Measurements from ENCODE around the gene IL17RE.

The IL17RE gene

DNA sequence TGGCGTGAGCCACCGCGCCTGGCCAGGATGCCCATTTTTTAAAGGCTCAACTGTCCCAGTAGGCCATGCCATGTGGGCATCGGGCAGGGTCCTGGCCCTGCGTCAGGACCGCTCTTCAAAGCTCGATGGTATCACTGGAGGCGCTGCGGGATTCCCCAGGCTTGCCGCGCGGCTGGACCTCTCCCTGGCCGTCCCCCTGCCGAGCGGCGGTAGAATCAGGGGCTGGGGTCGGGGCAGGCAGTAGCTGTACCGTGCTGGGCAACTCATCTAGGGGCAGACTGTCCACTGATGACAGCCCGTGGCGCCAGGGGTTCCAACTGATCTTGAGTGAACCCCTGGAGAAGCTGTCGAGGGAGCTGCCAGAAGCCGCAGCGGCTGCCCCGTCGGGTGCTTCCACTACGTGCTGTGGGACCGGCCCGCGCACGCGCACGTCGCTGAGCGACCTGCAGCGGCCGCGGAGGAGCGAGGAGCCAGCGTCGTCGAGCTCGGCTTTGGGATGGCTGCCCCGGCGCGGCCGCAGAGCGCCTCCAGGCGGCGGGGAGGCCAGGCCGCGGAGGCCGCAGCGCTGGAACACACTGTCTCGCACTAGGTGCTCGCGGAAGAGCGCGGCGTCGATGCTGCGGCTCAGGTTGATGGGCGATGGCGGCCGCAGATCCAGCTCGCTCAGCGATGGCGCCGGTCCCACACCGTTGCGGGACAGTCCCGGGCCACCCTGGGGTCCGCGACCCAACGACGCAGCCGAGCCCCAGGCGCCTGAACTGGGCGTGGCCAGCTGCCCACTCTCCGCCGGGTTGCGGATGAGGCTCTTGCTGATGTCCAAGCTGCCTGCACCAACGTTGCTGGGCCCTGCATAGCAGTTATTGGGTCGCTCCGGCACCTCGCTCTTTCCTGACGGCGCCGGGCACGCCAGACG lies 43.7 kb downstream of the IL17RE start:
- in situ Hi-C loops (cut with HindIII; ENCODE audit: low pct_ligation_motif_present, low pct_unique_long_range_greater_than_20kb, low sequenced_read_pairs), result no loop called here

DNA sequence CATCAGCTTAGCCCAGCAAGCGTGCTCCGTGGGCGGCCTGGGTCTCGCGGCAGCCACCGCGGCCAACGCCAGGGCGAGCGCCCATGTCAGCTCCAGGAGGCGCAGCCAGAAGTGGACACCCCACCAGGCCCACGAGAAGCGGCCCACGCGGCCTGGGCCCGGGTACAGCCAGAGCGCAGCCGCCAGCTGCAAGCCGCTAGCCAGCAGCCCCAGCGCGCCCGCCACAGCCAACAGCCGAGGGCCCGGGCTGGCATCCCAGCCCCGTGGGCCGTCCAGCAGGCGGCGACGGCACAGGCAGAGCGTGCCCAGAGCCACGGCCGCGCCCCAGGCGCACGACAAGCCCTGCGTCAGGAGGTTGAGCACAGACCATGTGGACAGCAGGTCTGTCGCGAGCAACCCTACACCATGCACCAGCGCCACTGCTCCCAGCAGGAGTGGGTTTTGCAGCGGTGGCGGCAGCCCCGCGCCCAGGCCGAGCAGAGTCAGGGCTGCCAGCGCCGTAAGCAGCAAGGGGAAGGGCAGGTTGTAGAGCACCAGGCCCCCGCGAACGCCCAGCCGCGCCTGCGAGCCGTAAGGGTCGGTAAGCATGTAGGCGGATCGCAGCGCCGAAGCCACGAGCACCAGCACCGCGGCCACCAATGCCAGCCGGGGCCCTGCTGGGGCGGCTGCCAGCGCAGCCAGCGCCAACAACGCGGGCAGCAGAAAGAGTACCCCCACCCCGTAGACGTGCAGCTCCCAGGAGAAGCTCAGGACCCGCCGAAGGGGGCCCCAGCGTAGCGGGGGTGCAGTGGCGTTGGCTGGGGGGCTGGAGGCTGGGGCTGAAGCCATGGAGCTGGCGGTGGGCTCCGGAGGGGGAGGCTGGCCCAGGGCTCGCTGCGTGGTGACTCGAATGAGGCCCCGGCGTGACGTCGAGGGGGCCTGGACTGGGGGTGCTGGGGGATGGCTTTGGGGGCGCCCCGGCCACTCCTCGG lies 44.7 kb downstream of the IL17RE start:
- DNase-seq, result peak; percentile 27
- in situ Hi-C loops (cut with HindIII; ENCODE audit: low pct_ligation_motif_present, low pct_unique_long_range_greater_than_20kb, low sequenced_read_pairs), result no loop called here

More for the DNA sequence above, 43.7 kb downstream of the IL17RE start:
- peak; percentile 89 for DNase-seq

GRCh38 chr3:9948586-9948985 lies 45.9 kb downstream of the IL17RE start:
- in situ Hi-C loops (cut with HindIII; ENCODE audit: low pct_ligation_motif_present, low pct_unique_long_range_greater_than_20kb, low sequenced_read_pairs), result no loop called here
- no peak for DNase-seq

- in situ Hi-C loops (cut with HindIII; ENCODE audit: low pct_ligation_motif_present, low pct_unique_long_range_greater_than_20kb, low sequenced_read_pairs), result no loop called here
- DNase-seq, result no peak
Observed at GRCh38 chr3:9949115-9949514, 46.5 kb downstream of the IL17RE start.

GRCh38 chr3:9949626-9950025 lies 47.0 kb downstream of the IL17RE start:
- no peak for DNase-seq
- in situ Hi-C loops (cut with HindIII; ENCODE audit: low pct_ligation_motif_present, low pct_unique_long_range_greater_than_20kb, low sequenced_read_pairs), result no loop called here

DNA sequence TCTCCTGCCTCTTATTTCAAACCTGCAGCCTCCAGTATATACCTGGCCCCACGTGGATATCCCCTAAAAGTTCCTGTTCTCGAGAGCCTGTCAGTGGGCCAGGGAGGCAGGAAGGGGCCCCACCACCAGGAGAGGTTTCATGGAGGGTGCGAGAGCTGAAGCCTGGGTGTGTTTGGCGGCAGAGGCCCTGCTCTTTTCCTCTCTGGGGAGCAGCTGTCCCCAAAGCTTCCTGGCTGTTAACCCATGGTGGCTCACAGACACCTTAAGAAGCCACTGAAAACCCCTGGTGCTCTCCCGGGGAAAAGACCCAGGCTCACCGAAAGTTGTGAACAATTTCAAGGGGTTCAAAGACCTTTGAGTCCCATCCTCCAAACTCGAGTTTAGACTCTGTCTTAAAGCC lies 48.5 kb downstream of the IL17RE start:
- DNase-seq, result no peak
- in situ Hi-C loops (cut with HindIII; ENCODE audit: low pct_ligation_motif_present, low pct_unique_long_range_greater_than_20kb, low sequenced_read_pairs), result no loop called here

GRCh38 chr3:9951598-9951961 lies 48.9 kb downstream of the IL17RE start:
- DNase-seq, result no peak
- in situ Hi-C loops (cut with HindIII; ENCODE audit: low pct_ligation_motif_present, low pct_unique_long_range_greater_than_20kb, low sequenced_read_pairs), result no loop called here

DNA sequence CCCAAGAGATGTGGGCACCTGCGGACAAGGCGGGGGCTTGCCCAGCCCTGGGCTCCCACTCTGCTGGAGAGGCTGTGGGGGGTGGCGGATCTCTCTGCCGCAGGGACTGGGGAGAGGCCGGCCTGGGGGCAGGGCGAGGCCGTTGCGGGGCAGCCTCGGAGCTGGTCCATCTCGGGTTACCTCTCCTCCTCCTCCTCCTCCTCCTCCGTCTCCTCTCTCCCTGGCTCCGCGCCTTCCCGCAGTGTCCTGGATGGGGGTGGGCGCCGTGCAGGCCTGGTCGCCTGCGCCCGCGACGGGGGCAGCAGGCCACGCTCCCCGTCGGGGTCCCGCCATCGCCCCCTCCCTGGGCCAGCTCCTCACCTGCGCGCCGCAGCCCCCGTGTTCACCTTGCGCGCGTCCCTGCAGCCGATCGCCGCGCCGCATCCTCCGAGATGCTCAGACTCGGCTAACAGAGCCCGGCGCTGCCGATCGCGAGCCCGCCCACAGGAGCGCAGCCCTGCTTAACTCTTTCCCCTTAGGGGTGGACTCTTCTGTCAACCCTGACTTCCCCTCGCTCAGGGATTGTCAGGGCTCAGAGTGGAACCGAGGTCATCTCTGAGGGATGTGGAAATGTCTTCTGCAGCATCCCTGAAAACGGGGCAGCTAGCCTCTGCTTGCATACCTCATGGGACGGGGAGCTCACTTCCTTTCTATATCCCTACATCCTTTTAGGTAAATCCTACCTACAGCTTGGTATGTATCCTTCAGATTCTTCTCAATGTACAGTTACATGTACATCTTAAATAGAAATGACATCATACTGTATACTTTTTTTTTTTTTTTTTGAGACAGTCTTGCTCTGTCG lies 49.5 kb downstream of the IL17RE start, which contains the start of gene PRRT3:
PRRT3 (minus strand) TSS at position 447 of the 844 bp plus-strand sequence. CDS start 2,293 bp downstream, outside the sequence.
- in situ Hi-C loops (cut with HindIII; ENCODE audit: low pct_ligation_motif_present, low pct_unique_long_range_greater_than_20kb, low sequenced_read_pairs), result no loop called here
- peak; percentile 35 for DNase-seq

GRCh38 chr3:9955067-9955502 lies 52.4 kb downstream of the IL17RE start:
- in situ Hi-C loops (cut with HindIII; ENCODE audit: low pct_ligation_motif_present, low pct_unique_long_range_greater_than_20kb, low sequenced_read_pairs), result no loop called here
- no peak for DNase-seq

DNA sequence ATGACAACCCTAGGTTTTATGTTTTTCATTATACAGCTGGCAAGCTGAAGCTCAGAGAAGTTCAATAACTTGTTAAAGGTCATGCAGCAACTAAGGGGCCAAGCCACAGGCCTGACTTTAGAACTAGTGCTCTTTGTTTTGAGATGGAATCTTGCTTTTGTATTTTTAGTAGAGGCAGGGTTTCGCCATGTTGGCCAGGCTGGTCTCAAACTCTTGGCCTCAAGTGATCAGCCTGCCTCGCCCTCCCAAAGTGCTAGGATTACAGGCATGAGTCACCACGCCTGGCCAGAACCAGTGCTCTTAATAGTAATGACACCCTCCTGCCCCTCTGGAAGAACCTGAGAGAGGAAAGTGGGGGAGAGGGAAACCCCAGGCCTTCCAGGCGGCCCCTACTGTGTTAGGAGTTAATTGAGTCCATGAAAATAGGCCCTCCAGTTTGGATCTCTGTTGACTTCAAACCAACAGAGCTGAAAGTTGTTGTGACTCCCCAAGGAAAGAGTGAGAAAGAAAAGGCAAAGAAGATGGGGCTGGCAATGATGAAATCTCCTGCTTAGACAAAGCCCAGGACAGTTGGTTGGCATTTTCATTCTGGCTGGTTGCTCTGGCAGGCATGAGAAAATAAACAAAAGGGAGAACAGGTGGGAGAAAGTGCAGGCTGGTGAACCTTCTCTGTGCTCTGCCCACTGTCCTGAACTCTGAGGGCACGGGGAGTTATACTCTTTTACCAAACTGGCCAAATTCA lies 53.1 kb downstream of the IL17RE start:
- in situ Hi-C loops (cut with HindIII; ENCODE audit: low pct_ligation_motif_present, low pct_unique_long_range_greater_than_20kb, low sequenced_read_pairs), result no loop called here
- DNase-seq, result no peak

DNA sequence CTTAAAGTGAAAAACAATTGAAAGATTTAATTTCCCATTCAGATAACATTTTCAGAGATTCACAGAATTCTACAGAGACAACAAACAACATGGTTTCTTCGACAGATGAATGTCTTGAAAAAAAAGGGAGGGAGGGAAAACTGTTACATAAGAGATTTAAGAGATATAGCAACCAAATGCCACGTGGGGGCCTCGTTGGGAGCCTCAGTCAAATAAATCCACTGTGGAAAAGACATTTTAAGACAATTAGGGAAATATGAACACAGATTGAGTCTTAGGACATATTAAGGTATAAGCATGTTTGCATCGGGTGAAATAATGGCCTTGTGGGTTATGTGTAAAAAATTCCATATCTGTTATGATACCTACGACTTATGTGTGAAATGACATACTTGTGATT lies 54.6 kb downstream of the IL17RE start:
- in situ Hi-C loops (cut with HindIII; ENCODE audit: low pct_ligation_motif_present, low pct_unique_long_range_greater_than_20kb, low sequenced_read_pairs), result no loop called here
- no peak for DNase-seq

DNA sequence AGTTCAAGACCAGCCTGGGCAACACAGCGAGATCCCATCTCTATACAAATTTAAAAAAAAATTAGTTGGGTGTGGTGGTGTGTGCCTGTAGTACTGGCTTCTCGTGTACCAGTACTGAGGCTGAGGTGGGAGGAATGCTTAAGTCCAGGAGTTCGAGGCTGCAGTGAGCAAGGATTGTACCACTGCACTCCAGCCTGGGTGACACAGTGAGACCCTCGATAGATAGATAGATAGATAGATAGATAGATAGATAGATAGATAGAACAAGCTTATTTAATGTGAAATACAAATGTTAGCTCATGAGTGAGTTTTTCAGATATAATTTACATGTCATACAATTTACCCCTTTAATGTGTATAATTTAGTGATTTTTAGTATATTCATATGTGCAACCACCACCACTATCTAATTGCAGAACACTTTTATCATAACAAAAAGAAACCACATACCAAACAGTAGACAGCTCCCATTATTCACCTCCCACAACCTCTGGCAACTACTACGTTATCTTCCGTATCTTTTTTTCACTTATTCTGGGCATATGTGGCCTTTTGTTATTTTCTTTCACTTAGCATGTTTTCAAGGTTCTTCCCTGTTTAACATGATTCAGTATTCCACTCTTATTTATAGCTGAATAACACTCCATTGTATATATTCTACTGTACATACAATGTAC lies 62.7 kb downstream of the IL17RE start:
- DNase-seq, result no peak
- in situ Hi-C loops (cut with HindIII; ENCODE audit: low pct_ligation_motif_present, low pct_unique_long_range_greater_than_20kb, low sequenced_read_pairs), result no loop called here

Measured in ACHN (cell line).